ENCODE data around the gene KRTAP20-1.

DNA sequence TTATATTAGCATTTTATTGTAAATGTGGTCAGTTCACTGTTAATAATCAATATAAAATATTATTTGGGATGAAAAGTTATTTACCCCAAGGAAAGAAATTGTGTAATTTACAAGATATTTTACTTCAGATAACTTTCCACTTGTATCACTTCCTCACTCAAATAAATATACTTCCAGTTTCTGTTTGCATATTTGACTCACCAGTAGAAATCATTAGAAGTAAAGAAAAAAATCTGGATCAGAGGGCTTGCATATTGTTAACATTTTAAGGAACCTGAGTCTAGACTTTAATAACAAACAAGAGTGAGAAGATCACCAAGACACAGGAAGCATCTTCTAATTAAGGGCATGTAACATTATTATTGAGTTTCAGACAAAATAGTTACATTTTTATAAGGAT lies 3.9 kb downstream of the KRTAP20-1 start:
- TF ChIP-seq, protein P1, sequence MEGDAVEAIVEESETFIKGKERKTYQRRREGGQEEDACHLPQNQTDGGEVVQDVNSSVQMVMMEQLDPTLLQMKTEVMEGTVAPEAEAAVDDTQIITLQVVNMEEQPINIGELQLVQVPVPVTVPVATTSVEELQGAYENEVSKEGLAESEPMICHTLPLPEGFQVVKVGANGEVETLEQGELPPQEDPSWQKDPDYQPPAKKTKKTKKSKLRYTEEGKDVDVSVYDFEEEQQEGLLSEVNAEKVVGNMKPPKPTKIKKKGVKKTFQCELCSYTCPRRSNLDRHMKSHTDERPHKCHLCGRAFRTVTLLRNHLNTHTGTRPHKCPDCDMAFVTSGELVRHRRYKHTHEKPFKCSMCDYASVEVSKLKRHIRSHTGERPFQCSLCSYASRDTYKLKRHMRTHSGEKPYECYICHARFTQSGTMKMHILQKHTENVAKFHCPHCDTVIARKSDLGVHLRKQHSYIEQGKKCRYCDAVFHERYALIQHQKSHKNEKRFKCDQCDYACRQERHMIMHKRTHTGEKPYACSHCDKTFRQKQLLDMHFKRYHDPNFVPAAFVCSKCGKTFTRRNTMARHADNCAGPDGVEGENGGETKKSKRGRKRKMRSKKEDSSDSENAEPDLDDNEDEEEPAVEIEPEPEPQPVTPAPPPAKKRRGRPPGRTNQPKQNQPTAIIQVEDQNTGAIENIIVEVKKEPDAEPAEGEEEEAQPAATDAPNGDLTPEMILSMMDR (IDR thresholded peaks at IDR 0.05) = no peak
- TF ChIP-seq POLR2A (IDR thresholded peaks at IDR 0.05) = no peak
- TF ChIP-seq POLR2AphosphoS5 (IDR thresholded peaks at IDR 0.05; ENCODE audit: insufficient read depth in 1 of 2, low read depth in 1 of 2) = no peak

All from vagina (tissue), 2 donors.